Smooth muscle cell (in vitro differentiated cells): ENCODE measurements around the gene ABCA8. TPM values are rescaled to one million over a fixed set of nuclear protein-coding genes. Genes with fewer than 3 reads are reported as not detected.
"Not testable (repeated sequence)": the region's sequence is repeated elsewhere in the genome, so short reads cannot be mapped to it uniquely, and the experiment has no call there.

ENCODE experiments used
- DNase-seq: peaks from one replicate; lab custom pipeline; 2025; ENCODE audit not compliant: unreplicated experiment; lab: John Stamatoyannopoulos, UW
- H2AFZ ChIP-seq: fragments of 200-600 bp; sonication (generic); 2 replicates; pipeline ENCODE4 v1.6.0; 2016; ENCODE audit warnings: antibody characterized with exemption, low read depth, mild to moderate bottlenecking
- H3F3A ChIP-seq: fragments of 200-600 bp; sonication (generic); 2 replicates; pipeline ENCODE4 v1.6.0; 2017; ENCODE audit warnings: antibody characterized with exemption, low read depth
- H3K27ac ChIP-seq: fragments of 200-600 bp; sonication (generic); 2 replicates; pipeline ENCODE4 v1.5.1; 2016; ENCODE audit warnings: low read depth, mild to moderate bottlenecking
- H3K27me3 ChIP-seq: fragments of 200-600 bp; sonication (generic); 2 replicates; pipeline ENCODE4 v1.6.1; 2016; ENCODE audit warnings: low read depth, mild to moderate bottlenecking
- H3K36me3 ChIP-seq: fragments of 200-600 bp; sonication (generic); 2 replicates; pipeline ENCODE4 v1.5.1; 2016; ENCODE audit warnings: low read depth
- H3K4me1 ChIP-seq: fragments of 200-600 bp; sonication (generic); 2 replicates; pipeline ENCODE4 v1.5.1; 2016; ENCODE audit warnings: low read depth
- H3K4me2 ChIP-seq: fragments of 200-600 bp; sonication (generic); 2 replicates; pipeline ENCODE4 v1.6.0; 2016; ENCODE audit warnings: mild to moderate bottlenecking
- H3K4me3 ChIP-seq: fragments of 200-600 bp; sonication (generic); 2 replicates; pipeline ENCODE4 v1.5.1; 2016; ENCODE audit warnings: mild to moderate bottlenecking
- H3K79me2 ChIP-seq: fragments of 200-600 bp; sonication (generic); 2 replicates; pipeline ENCODE4 v1.6.0; 2016; ENCODE audit warnings: low read depth, mild to moderate bottlenecking
- H3K9ac ChIP-seq: fragments of 200-600 bp; sonication (generic); 2 replicates; pipeline ENCODE4 v1.6.0; 2016; ENCODE audit warnings: low read depth
- H3K9me3 ChIP-seq: fragments of 200-600 bp; sonication (generic); replicated peaks from 2 replicates; pipeline ENCODE4 v1.5.1; 2016; ENCODE audit warnings: low read depth
- H4K20me1 ChIP-seq: fragments of 200-600 bp; sonication (generic); 2 replicates; pipeline ENCODE4 v1.6.0; 2016; ENCODE audit warnings: low read depth
- CTCF ChIP-seq: fragments of 200-600 bp; sonication (generic); IDR thresholded peaks from 2 replicates; pipeline ENCODE4 v1.5.1; 2017; ENCODE audit warnings: borderline replicate concordance, mild to moderate bottlenecking, antibody characterized with exemption; ENCODE audit not compliant: insufficient read depth, poor library complexity, severe bottlenecking
- WGBS: methylation state at CpG from one replicate; pipeline ENCODE4 v1.1.7; 2016; ENCODE audit warnings: low lambda C conversion rate; 5-methylcytosine and 5-hydroxymethylcytosine counted together
- polyA plus RNA-seq: library from polyadenylated mRNA; unstranded; fragments of >200 nt; fragmentation: Nextera tagmentation; extraction: Ambion mirVana; gene quantifications from 2 replicates; pipeline ENCODE4 v1.2.1, GENCODE V29; 2016
- total RNA-seq: library from RNA; depleted of rRNA; stranded (reverse); fragments of >200 nt; gene quantifications from 2 replicates; pipeline ENCODE4 v1.2.3, GENCODE V29; 2014

ABCA8 gene
- total and polyA plus RNA-seq, 2 experiments from 2014 or later: 1.7 to 6.9 TPM

GRCh38 chr17:68950725-68951124 lies 4.5 kb downstream of the ABCA8 start:
- H3K27ac ChIP-seq: no peak overlapping the region
- no peaks in the 10 kb centered on the region for H3K36me3 ChIP-seq
- H3K4me1 ChIP-seq: peaks cover 13% of the 10 kb centered on the region
- H3K27me3 ChIP-seq: no peaks in the 10 kb centered on the region
- WGBS: 85% methylated on average over 4 of the region's 4 CpGs
- no peaks in the 10 kb centered on the region for H3K9me3 ChIP-seq
- H4K20me1 ChIP-seq: no peaks in the 10 kb centered on the region
- H3F3A ChIP-seq: no peaks in the 10 kb centered on the region
- H3K9ac ChIP-seq: no peak overlapping the region
- H2AFZ ChIP-seq: no peak overlapping the region
- no peak overlapping the region for H3K4me3 ChIP-seq
- no peaks in the 10 kb centered on the region for H3K79me2 ChIP-seq
- DNase-seq: no peak
- H3K4me2 ChIP-seq: no peak overlapping the region
- no peak for TF ChIP-seq CTCF

- not testable (repeated sequence) for H3K79me2 ChIP-seq, H3K36me3 ChIP-seq, H3K4me1 ChIP-seq, H3K4me2 ChIP-seq, H3K27me3 ChIP-seq, H3K9ac ChIP-seq, H3K4me3 ChIP-seq, H3K9me3 ChIP-seq, H3F3A ChIP-seq, DNase-seq, H3K27ac ChIP-seq, H4K20me1 ChIP-seq, H2AFZ ChIP-seq
- 90% methylated on average over 1 of the region's 1 CpG for WGBS
Observed at GRCh38 chr17:68947868-68948267, 7.3 kb downstream of the ABCA8 start.

GRCh38 chr17:68944435-68945035 lies 10.7 kb downstream of the ABCA8 start:
- 91% methylated on average over 6 of the region's 6 CpGs for WGBS
- Histone ChIP-seq H3K4me3 (no peak overlapping the region), H3K9ac (no peak overlapping the region), H3K27me3 (no peaks in the 10 kb centered on the region), H3K4me2 (no peak overlapping the region), H3K4me1 (no peaks in the 10 kb centered on the region), H3K79me2 (no peaks in the 10 kb centered on the region), H2AFZ (no peak overlapping the region), H3K27ac (no peak overlapping the region), H3K9me3 (no peaks in the 10 kb centered on the region), H4K20me1 (no peaks in the 10 kb centered on the region), H3K36me3 (no peaks in the 10 kb centered on the region), H3F3A (no peaks in the 10 kb centered on the region)
- no peak for TF ChIP-seq CTCF
- DNase-seq: no peak

- not testable (repeated sequence) for H2AFZ ChIP-seq, H3F3A ChIP-seq, H3K4me1 ChIP-seq, H3K9me3 ChIP-seq, DNase-seq, H4K20me1 ChIP-seq, H3K79me2 ChIP-seq, H3K4me2 ChIP-seq, H3K27ac ChIP-seq, H3K36me3 ChIP-seq, H3K27me3 ChIP-seq, H3K4me3 ChIP-seq, H3K9ac ChIP-seq
- 97% methylated on average over 2 of the region's 2 CpGs for WGBS
Observed at GRCh38 chr17:68943812-68944182, 11.4 kb downstream of the ABCA8 start.
